ENCODE results near the gene CPE. TPM values are rescaled to one million over a fixed set of nuclear protein-coding genes. Genes with fewer than 3 reads are reported as not detected.

Gene CPE
- total RNA-seq, 3 donors from 2014 or later (not counting 1 experiment from before 2014, with no cell fraction given) = not detected

DNA sequence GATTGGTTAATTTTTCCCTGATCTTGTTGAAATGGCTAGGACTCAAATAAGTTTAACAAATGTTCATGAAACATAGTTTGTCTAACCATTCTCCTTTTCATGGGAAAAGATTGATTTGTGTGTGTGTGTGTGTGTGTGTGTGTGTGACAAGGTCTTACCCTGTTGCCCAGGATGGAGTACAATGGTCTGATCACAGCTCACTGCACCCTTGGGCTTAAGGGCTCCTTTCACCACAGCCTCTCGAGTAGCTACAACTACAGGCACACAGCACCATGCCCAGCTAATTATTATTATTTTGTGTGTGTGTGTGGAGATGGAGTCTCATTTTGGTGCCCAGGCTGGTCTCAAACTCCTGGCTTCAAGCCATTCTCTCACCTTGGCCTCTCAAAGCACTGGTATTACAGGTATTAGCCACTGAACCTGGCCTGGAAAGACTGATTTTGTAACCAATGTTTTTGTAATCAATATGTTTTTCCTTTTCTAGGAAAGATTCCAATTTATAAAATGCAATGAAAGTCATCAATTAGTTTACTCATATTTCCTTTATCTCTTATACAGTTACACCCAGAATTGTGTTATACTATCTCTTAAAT, 139.3 kb downstream of the CPE start:
- Mint-ChIP-seq H3K27me3 (ENCODE audit: low read depth in 2 of 2) (no peaks in the 10 kb centered on the region), H3K27ac (no peak overlapping the region), H3K4me3 (no peak overlapping the region), H3K36me3 (no peaks in the 10 kb centered on the region), H3K9me3 (no peaks in the 10 kb centered on the region), H3K4me1 (no peaks in the 10 kb centered on the region)
- Histone ChIP-seq H3K36me3 (ENCODE audit: control insufficient read depth, insufficient read depth, low read length) (no peaks in the 10 kb centered on the region), H3K9me3 (ENCODE audit: control insufficient read depth, insufficient read depth, low read length) (no peaks in the 10 kb centered on the region), H3K27ac (ENCODE audit: low read length) (no peak overlapping the region), H3K27me3 (ENCODE audit: control insufficient read depth, insufficient read depth, low read length) (no peaks in the 10 kb centered on the region), H3K4me1 (ENCODE audit: control insufficient read depth, insufficient read depth, low read length) (no peaks in the 10 kb centered on the region), H3K4me3 (ENCODE audit: low read length) (no peak overlapping the region)
- TF ChIP-seq, protein P1, sequence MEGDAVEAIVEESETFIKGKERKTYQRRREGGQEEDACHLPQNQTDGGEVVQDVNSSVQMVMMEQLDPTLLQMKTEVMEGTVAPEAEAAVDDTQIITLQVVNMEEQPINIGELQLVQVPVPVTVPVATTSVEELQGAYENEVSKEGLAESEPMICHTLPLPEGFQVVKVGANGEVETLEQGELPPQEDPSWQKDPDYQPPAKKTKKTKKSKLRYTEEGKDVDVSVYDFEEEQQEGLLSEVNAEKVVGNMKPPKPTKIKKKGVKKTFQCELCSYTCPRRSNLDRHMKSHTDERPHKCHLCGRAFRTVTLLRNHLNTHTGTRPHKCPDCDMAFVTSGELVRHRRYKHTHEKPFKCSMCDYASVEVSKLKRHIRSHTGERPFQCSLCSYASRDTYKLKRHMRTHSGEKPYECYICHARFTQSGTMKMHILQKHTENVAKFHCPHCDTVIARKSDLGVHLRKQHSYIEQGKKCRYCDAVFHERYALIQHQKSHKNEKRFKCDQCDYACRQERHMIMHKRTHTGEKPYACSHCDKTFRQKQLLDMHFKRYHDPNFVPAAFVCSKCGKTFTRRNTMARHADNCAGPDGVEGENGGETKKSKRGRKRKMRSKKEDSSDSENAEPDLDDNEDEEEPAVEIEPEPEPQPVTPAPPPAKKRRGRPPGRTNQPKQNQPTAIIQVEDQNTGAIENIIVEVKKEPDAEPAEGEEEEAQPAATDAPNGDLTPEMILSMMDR (IDR thresholded peaks at IDR 0.05) = no peak
- no peak for ATAC-seq
- WGBS (ENCODE audit: insufficient coverage) = no CpG with 5 or more reads among the region's 1 CpG
- DNase-seq = no peak
- intact Hi-C loops (cut with micrococcal nuclease) = no loop called here

DNA sequence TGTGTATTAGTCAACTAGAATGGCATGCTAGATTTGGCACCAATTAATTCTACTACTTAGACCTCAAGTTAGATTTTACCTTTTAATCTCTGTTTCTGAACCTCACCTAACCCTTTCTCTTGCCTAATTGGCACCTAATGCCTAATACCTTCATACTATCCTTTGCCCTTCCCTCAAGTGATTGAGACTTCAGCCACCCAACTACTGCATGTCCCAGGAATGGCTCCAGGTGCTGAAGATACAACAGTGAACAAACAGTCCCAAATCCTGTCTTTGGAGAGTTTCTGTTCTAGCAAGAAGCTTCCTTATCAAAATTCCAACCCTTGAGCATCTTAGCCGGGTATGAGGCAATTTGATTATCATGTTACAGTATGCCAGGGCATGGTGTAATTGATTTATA, 139.9 kb downstream of the CPE start:
- no CpG with 5 or more reads among the region's 1 CpG for WGBS (ENCODE audit: insufficient coverage)
- no peaks in the 10 kb centered on the region for H3K9me3 Mint-ChIP-seq

DNA sequence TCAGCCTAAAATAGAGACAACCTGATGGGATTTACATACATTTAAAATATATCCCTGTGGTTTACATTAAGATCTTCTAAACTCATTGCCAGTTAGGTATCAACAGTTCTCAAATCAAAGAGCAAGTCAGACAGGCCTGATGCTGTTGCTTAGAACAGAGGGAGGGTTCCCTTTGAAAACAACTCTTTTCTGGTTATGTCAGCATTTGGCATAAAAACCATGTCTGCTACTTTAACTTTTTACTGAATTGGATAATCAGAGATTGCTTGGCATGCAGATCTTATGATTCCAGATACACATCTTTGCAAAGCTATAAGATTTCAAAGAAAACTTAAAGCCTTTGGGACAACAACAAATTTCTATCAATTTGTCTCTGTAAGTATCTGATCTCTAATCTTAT, 140.8 kb downstream of the CPE start:
- TF ChIP-seq, protein P1 (IDR thresholded peaks at IDR 0.05) = no peak
- DNase-seq (no peak), ATAC-seq (no peak)
- Mint-ChIP-seq H3K27ac (no peak overlapping the region), H3K36me3 (no peaks in the 10 kb centered on the region), H3K27me3 (ENCODE audit: low read depth in 2 of 2) (no peaks in the 10 kb centered on the region), H3K4me3 (no peak overlapping the region), H3K9me3 (no peaks in the 10 kb centered on the region), H3K4me1 (no peaks in the 10 kb centered on the region)
- Histone ChIP-seq H3K9me3 (ENCODE audit: control insufficient read depth, insufficient read depth, low read length) (no peaks in the 10 kb centered on the region), H3K4me1 (ENCODE audit: control insufficient read depth, insufficient read depth, low read length) (no peaks in the 10 kb centered on the region), H3K27ac (ENCODE audit: low read length) (no peak overlapping the region), H3K36me3 (ENCODE audit: control insufficient read depth, insufficient read depth, low read length) (no peaks in the 10 kb centered on the region), H3K4me3 (ENCODE audit: low read length) (no peak overlapping the region), H3K27me3 (ENCODE audit: control insufficient read depth, insufficient read depth, low read length) (no peaks in the 10 kb centered on the region)
- intact Hi-C loops (cut with micrococcal nuclease) = no loop called here

More for the DNA sequence above, 139.9 kb downstream of the CPE start:
- ATAC-seq (no peak), DNase-seq (no peak)
- Histone ChIP-seq H3K36me3 (ENCODE audit: control insufficient read depth, insufficient read depth, low read length) (no peaks in the 10 kb centered on the region), H3K27ac (ENCODE audit: low read length) (no peak overlapping the region), H3K27me3 (ENCODE audit: control insufficient read depth, insufficient read depth, low read length) (no peaks in the 10 kb centered on the region), H3K9me3 (ENCODE audit: control insufficient read depth, insufficient read depth, low read length) (no peaks in the 10 kb centered on the region), H3K4me1 (ENCODE audit: control insufficient read depth, insufficient read depth, low read length) (no peaks in the 10 kb centered on the region), H3K4me3 (ENCODE audit: low read length) (no peak overlapping the region)
- H3K36me3 Mint-ChIP-seq = no peaks in the 10 kb centered on the region
- no peaks in the 10 kb centered on the region for H3K4me1 Mint-ChIP-seq
- H3K27me3 Mint-ChIP-seq (ENCODE audit: low read depth in 2 of 2) = no peaks in the 10 kb centered on the region
- TF ChIP-seq, protein P1 (IDR thresholded peaks at IDR 0.05) = no peak
- intact Hi-C loops (cut with micrococcal nuclease) = no loop called here
- no peak overlapping the region for H3K4me3 Mint-ChIP-seq
- H3K27ac Mint-ChIP-seq = no peak overlapping the region

DNA sequence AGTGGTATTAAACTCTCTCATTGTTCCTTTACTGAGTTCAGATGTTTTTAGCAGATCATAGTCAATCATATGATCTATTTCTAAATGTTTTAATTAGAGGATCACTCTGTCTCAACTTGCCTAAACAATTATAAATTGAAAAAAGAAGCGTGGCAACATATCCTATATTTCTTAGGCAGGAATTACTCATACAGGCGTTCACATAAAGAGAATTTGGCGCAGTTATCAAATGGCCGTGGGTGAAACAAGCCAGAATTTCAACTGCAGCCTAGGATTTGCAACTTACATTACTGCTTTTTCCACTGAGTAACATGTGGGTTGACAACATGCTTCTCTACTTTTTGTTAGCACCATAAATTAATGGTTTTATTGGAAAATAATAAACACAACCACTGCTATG, 141.3 kb downstream of the CPE start:
- Histone ChIP-seq H3K27me3 (ENCODE audit: control insufficient read depth, insufficient read depth, low read length) (no peaks in the 10 kb centered on the region), H3K36me3 (ENCODE audit: control insufficient read depth, insufficient read depth, low read length) (no peaks in the 10 kb centered on the region), H3K27ac (ENCODE audit: low read length) (no peak overlapping the region), H3K4me3 (ENCODE audit: low read length) (no peak overlapping the region), H3K4me1 (ENCODE audit: control insufficient read depth, insufficient read depth, low read length) (no peaks in the 10 kb centered on the region), H3K9me3 (ENCODE audit: control insufficient read depth, insufficient read depth, low read length) (no peaks in the 10 kb centered on the region)
- no peaks in the 10 kb centered on the region for H3K4me1 Mint-ChIP-seq
- TF ChIP-seq, protein P1 (IDR thresholded peaks at IDR 0.05) = no peak
- H3K4me3 Mint-ChIP-seq = no peak overlapping the region
- H3K9me3 Mint-ChIP-seq = no peaks in the 10 kb centered on the region
- no peaks in the 10 kb centered on the region for H3K27me3 Mint-ChIP-seq (ENCODE audit: low read depth in 2 of 2)
- H3K27ac Mint-ChIP-seq = no peak overlapping the region
- WGBS (ENCODE audit: insufficient coverage) = 83% methylated on average over 4 of the region's 4 CpGs
- intact Hi-C loops (cut with micrococcal nuclease) = no loop called here
- no peak for ATAC-seq
- no peak for DNase-seq
- H3K36me3 Mint-ChIP-seq = no peaks in the 10 kb centered on the region

All from natural killer cell (primary cell).